BJ (cell line): ENCODE results near the gene EBNA1BP2. TPM values are rescaled to one million over a fixed set of nuclear protein-coding genes. Genes with fewer than 3 reads are reported as not detected.

ENCODE experiments used
- CTCF ChIA-PET: fragments of 350-600 bp; formaldehyde crosslinking; extraction: SDS; loops from one replicate; lab custom pipeline; 2021; ENCODE audit warnings: antibody characterized with exemption, inconsistent platforms; lab: Yijun Ruan, JAX
- POLR2A ChIA-PET: fragments of 300-600 bp; sonication (Branson Sonifier 250); formaldehyde crosslinking; extraction: SDS; loops from one replicate; lab custom pipeline; 2021; ENCODE audit warnings: antibody characterized with exemption; lab: Charles Lee
- DNase-seq: peaks from one replicate; pipeline ENCODE4 v3.0.0-alpha.2; 2011; ENCODE audit warnings: low read depth
- H3K27me3 ChIP-seq: 2 replicates; pipeline ENCODE4 v1.6.0; 2011; ENCODE audit warnings: low read length; ENCODE audit not compliant: control insufficient read depth, insufficient read depth
- H3K36me3 ChIP-seq: 2 replicates; pipeline ENCODE4 v1.5.1; 2011; ENCODE audit warnings: low read length; ENCODE audit not compliant: control insufficient read depth, insufficient read depth
- H3K4me3 ChIP-seq: 2 replicates; pipeline ENCODE4 v1.5.1; 2011; ENCODE audit warnings: low read depth, mild to moderate bottlenecking, control low read depth, low read length
- CTCF ChIP-seq: IDR thresholded peaks from 2 replicates; pipeline ENCODE4 v1.5.1; 2011; ENCODE audit warnings: low read depth, mild to moderate bottlenecking, control low read depth, inconsistent platforms, low read length, moderate library complexity; ENCODE audit not compliant: insufficient read depth
- polyA plus RNA-seq: library from polyadenylated mRNA; depleted of rRNA; stranded (reverse); fragments of >200 nt; gene quantifications from 2 replicates; pipeline ENCODE4 v1.2.3, GENCODE V29; 2011

Gene EBNA1BP2
- polyA plus RNA-seq, 1 experiment = 70.9 TPM

GRCh38 chr1:43204394-43204793, 32.3 kb upstream of the EBNA1BP2 start:
- CTCF ChIA-PET = no interaction called here
- no peak for TF ChIP-seq CTCF
- POLR2A ChIA-PET = no interaction called here

GRCh38 chr1:43203859-43204258, 31.8 kb upstream of the EBNA1BP2 start:
- Histone ChIP-seq H3K27me3 (no peaks in the 10 kb centered on the region), H3K4me3 (no peak overlapping the region), H3K36me3 (no peaks in the 10 kb centered on the region)
- no peak for DNase-seq
- CTCF ChIA-PET = no interaction called here
- POLR2A ChIA-PET = no interaction called here
- TF ChIP-seq CTCF = no peak

More at GRCh38 chr1:43204394-43204793, 32.3 kb upstream of the EBNA1BP2 start:
- DNase-seq = no peak
- Histone ChIP-seq H3K27me3 (no peaks in the 10 kb centered on the region), H3K36me3 (no peaks in the 10 kb centered on the region), H3K4me3 (no peak overlapping the region)

GRCh38 chr1:43199093-43199726, 27.1 kb upstream of the EBNA1BP2 start:
- DNase-seq = no peak
- no peak for TF ChIP-seq CTCF
- Histone ChIP-seq H3K4me3 (no peak overlapping the region), H3K36me3 (no peaks in the 10 kb centered on the region), H3K27me3 (no peaks in the 10 kb centered on the region)
- POLR2A ChIA-PET = no interaction called here
- CTCF ChIA-PET = no interaction called here

GRCh38 chr1:43197343-43198127, 25.4 kb upstream of the EBNA1BP2 start:
- no peaks in the 10 kb centered on the region for H3K36me3 ChIP-seq
- H3K4me3 ChIP-seq = no peak overlapping the region
- H3K27me3 ChIP-seq = no peaks in the 10 kb centered on the region
- no peak for DNase-seq
- CTCF ChIA-PET = interaction anchor here (0.7 to 0.9 kb wide), 2 partner anchors 25 to 30 kb away, joined by 3 read pairs; partner anchors contain the start of genes CFAP57 and EBNA1BP2
- POLR2A ChIA-PET = no interaction called here
- TF ChIP-seq CTCF = no peak

GRCh38 chr1:43194509-43194908, 22.4 kb upstream of the EBNA1BP2 start:
- Histone ChIP-seq H3K36me3 (no peaks in the 10 kb centered on the region), H3K27me3 (no peaks in the 10 kb centered on the region), H3K4me3 (no peak overlapping the region)
- TF ChIP-seq CTCF = no peak
- ChIA-PET POLR2A (no interaction called here), CTCF (interaction anchor here (0.8 kb wide), 1 partner anchor 33 kb away, joined by 3 read pairs; no protein-coding TSS in a partner anchor)
- DNase-seq = no peak
